Mucosa of descending colon (tissue), 3 donors: ENCODE measurements around the gene CCDC124. TPM values are rescaled to one million over a fixed set of nuclear protein-coding genes. Genes with fewer than 3 reads are reported as not detected.

Experiments used
- ATAC-seq: fragments of 200-7000 bp; cut with Tn5 transposase; one replicate; pipeline ENCODE4 v1.9.1; 2020; ENCODE audit warnings: mild to moderate bottlenecking, moderate library complexity
- DNase-seq, 3 donors: peaks; one replicate each; pipeline ENCODE4 v3.0.0-alpha.2; 2020
- H3K36me3 ChIP-seq: fragments of 200-600 bp; one replicate; pipeline ENCODE4 v1.8.0; 2021; ENCODE audit warnings: low read depth, mild to moderate bottlenecking
- H3K4me1 ChIP-seq: fragments of 200-600 bp; one replicate; pipeline ENCODE4 v1.8.0; 2021; ENCODE audit warnings: low read depth, mild to moderate bottlenecking
- H3K4me3 ChIP-seq: fragments of 200-600 bp; one replicate; pipeline ENCODE4 v1.8.0; 2021; ENCODE audit warnings: mild to moderate bottlenecking
- H3K9me3 ChIP-seq: fragments of 200-600 bp; one replicate; pipeline ENCODE4 v1.8.0; 2021; ENCODE audit warnings: mild to moderate bottlenecking
- CTCF ChIP-seq: fragments of 200-600 bp; IDR thresholded peaks from one replicate; pipeline ENCODE4 v1.8.0; 2022; ENCODE audit warnings: antibody characterized with exemption, mild to moderate bottlenecking
- intact Hi-C, 2 donors: fragments of 100-400 bp; cut with DNase I in 1 of 2; cut with micrococcal nuclease in 1 of 2; formaldehyde crosslinking; loops; one replicate each; pipeline versions ENCODE4 v1.11.0 to v1.11.1; 2022; cut with DNase I, micrococcal nuclease
- total RNA-seq, 3 donors: library from RNA; stranded (reverse); fragmentation: NEBNext Ultra II Directional in 2 of 3; extraction: Animal tissue kit (Norgen Biotek cat#: 25700) in 2 of 3; gene quantifications; one replicate each; pipeline versions ENCODE4 v1.2.1 to v1.2.4, GENCODE V29; 2021 to 2023
- donor health status: DM: no; HTN: no; CAD: no; lungs with moderate emphysema.
- donor health status: DM: no; HTN: no; CAD: no.
- donor health status: DM: no; HTN: yes; CAD: no.

The CCDC124 gene
- total RNA-seq, 3 donors from 2014 or later, result 30.2 to 78.4 (median 56.3) TPM

- DNase-seq (no peak), ATAC-seq (no peak)
- intact Hi-C loops, result no loop called here
- no peak for TF ChIP-seq CTCF
- no peaks in the 10 kb centered on the region for H3K9me3 ChIP-seq
- H3K36me3 ChIP-seq, result no peaks in the 10 kb centered on the region
- H3K4me1 ChIP-seq, result no peaks in the 10 kb centered on the region
- H3K4me3 ChIP-seq, result no peak overlapping the region
Measured at GRCh38 chr19:17965370-17966128, 32.7 kb downstream of the CCDC124 start.

GRCh38 chr19:17966129-17966483, 33.3 kb downstream of the CCDC124 start:
- no peak overlapping the region for H3K4me3 ChIP-seq
- ATAC-seq (no peak), DNase-seq (no peak)
- H3K4me1 ChIP-seq, result no peaks in the 10 kb centered on the region
- no peaks in the 10 kb centered on the region for H3K36me3 ChIP-seq
- TF ChIP-seq CTCF, result no peak
- intact Hi-C loops, result no loop called here
- H3K9me3 ChIP-seq, result no peaks in the 10 kb centered on the region

- H3K36me3 ChIP-seq, result no peaks in the 10 kb centered on the region
- H3K4me1 ChIP-seq, result no peaks in the 10 kb centered on the region
- no peak for TF ChIP-seq CTCF
- ATAC-seq, result no peak
- intact Hi-C loops, result no loop called here
- H3K4me3 ChIP-seq, result no peak within 1 kb of the TSS
- DNase-seq, result no peak
- H3K9me3 ChIP-seq, result no peaks in the 10 kb centered on the region
Measured at GRCh38 chr19:17966550-17967256, 33.9 kb downstream of the CCDC124 start, which contains the start of gene KCNN1. KCNN1 (plus strand) TSS chr19:17967107; CDS start chr19:17973889, 6,782 bp downstream.

- Histone ChIP-seq H3K36me3 (no peaks in the 10 kb centered on the region), H3K4me3 (no peak overlapping the region), H3K4me1 (no peaks in the 10 kb centered on the region), H3K9me3 (no peaks in the 10 kb centered on the region)
- ATAC-seq, result no peak
- no peak for DNase-seq
- TF ChIP-seq CTCF, result no peak
- intact Hi-C loops, result no loop called here
Measured at GRCh38 chr19:17967257-17968051, 34.6 kb downstream of the CCDC124 start.

- H3K4me3 ChIP-seq, result no peak overlapping the region
- intact Hi-C loops, result no loop called here
- ATAC-seq, result no peak
- no peaks in the 10 kb centered on the region for H3K9me3 ChIP-seq
- no peak for TF ChIP-seq CTCF
- no peaks in the 10 kb centered on the region for H3K4me1 ChIP-seq
- DNase-seq, result no peak
- H3K36me3 ChIP-seq, result no peaks in the 10 kb centered on the region
Measured at GRCh38 chr19:17968362-17968761, 35.5 kb downstream of the CCDC124 start.
